PC-3 (cell line): ENCODE results near the gene MGA. TPM values are rescaled to one million over a fixed set of nuclear protein-coding genes. Genes with fewer than 3 reads are reported as not detected.

Experiments used
- ATAC-seq: fragments of 200-7000 bp; cut with Tn5 transposase; 2 replicates; pipeline ENCODE4 v1.9.1; 2020; ENCODE audit warnings: mild to moderate bottlenecking, moderate library complexity
- BruUV-seq: library from RNA; stranded (reverse); fragments of 400-500 nt; replicated peaks from 2 replicates; lab custom pipeline; 2021; lab: Mats Ljungman, UMichigan
- CTCF ChIA-PET: fragments of 300-600 bp; sonication (Branson Sonifier 250); formaldehyde crosslinking; loops from one replicate; lab custom pipeline; 2022; ENCODE audit warnings: antibody characterized with exemption; lab: Charles Lee
- POLR2A ChIA-PET: fragments of 300-600 bp; sonication (Branson Sonifier 250); formaldehyde crosslinking; loops from one replicate; lab custom pipeline; 2022; ENCODE audit warnings: antibody characterized with exemption; ENCODE audit not compliant: unreplicated experiment; lab: Charles Lee
- DNase-seq: peaks from one replicate; pipeline ENCODE4 v3.0.0-alpha.2; 2015
- H2AFZ ChIP-seq: fragments of 300-600 bp; sonication (generic); 2 replicates; pipeline ENCODE4 v1.6.0; 2016; ENCODE audit warnings: antibody characterized with exemption, low read length
- H3F3A ChIP-seq: fragments of 300-600 bp; sonication (generic); one replicate; pipeline ENCODE4 v1.6.0; 2017; ENCODE audit warnings: antibody characterized with exemption, low read length, control low read depth, mild to moderate bottlenecking; ENCODE audit not compliant: unreplicated experiment
- H3K27ac ChIP-seq: fragments of 300-600 bp; sonication (generic); 2 replicates; pipeline ENCODE4 v1.5.1; 2016; ENCODE audit warnings: mild to moderate bottlenecking, low read length
- H3K27me3 ChIP-seq: fragments of 300-600 bp; sonication (generic); 2 replicates; pipeline ENCODE4 v1.6.1; 2016; ENCODE audit warnings: low read length, mixed read lengths
- H3K36me3 ChIP-seq: fragments of 300-600 bp; sonication (generic); 2 replicates; pipeline ENCODE4 v1.6.1; 2016; ENCODE audit warnings: low read depth, mixed run types, low read length, mixed read lengths
- H3K4me1 ChIP-seq: fragments of 300-600 bp; sonication (generic); 2 replicates; pipeline ENCODE4 v1.5.1; 2016; ENCODE audit warnings: low read length; ENCODE audit not compliant: insufficient read depth
- H3K4me2 ChIP-seq: fragments of 300-600 bp; sonication (generic); 2 replicates; pipeline ENCODE4 v1.6.0; 2016; ENCODE audit warnings: low read length
- H3K4me3 ChIP-seq: fragments of 300-600 bp; sonication (generic); 2 replicates; pipeline ENCODE4 v1.5.1; 2016; ENCODE audit warnings: mild to moderate bottlenecking, low read length, mixed read lengths
- H3K79me2 ChIP-seq: fragments of 300-600 bp; sonication (generic); 2 replicates; pipeline ENCODE4 v1.6.1; 2017; ENCODE audit warnings: low read length, mixed read lengths
- H3K9ac ChIP-seq: fragments of 300-600 bp; sonication (generic); 2 replicates; pipeline ENCODE4 v1.6.0; 2016; ENCODE audit warnings: mild to moderate bottlenecking, low read length
- H3K9me2 ChIP-seq: fragments of 300-600 bp; sonication (generic); replicated peaks from 2 replicates; pipeline ENCODE4 v1.6.1; 2016; ENCODE audit warnings: mixed run types, low read length, mixed read lengths
- H3K9me3 ChIP-seq: fragments of 300-600 bp; sonication (generic); 2 replicates; pipeline ENCODE4 v1.6.1; 2016; ENCODE audit warnings: low read length, mixed read lengths
- H4K20me1 ChIP-seq: fragments of 300-600 bp; sonication (generic); 2 replicates; pipeline ENCODE4 v1.6.1; 2016; ENCODE audit warnings: low read length, mixed read lengths
- CTCF ChIP-seq: fragments of 300-600 bp; sonication (generic); conservative IDR thresholded peaks from 2 replicates; pipeline ENCODE4 v1.5.1; 2017; ENCODE audit warnings: antibody characterized with exemption, low read depth, mild to moderate bottlenecking, low read length
- EZH2 ChIP-seq: fragments of 300-600 bp; sonication (generic); IDR thresholded peaks from one replicate; pipeline ENCODE4 v1.6.1; 2017; ENCODE audit warnings: antibody characterized with exemption, mild to moderate bottlenecking, low read length; ENCODE audit not compliant: unreplicated experiment
- EZH2phosphoT487 ChIP-seq: fragments of 300-600 bp; sonication (generic); IDR thresholded peaks from 2 replicates; pipeline ENCODE4 v1.6.1; 2018; ENCODE audit warnings: mild to moderate bottlenecking, antibody characterized with exemption, low read length, borderline replicate concordance
- intact Hi-C: fragments of 100-400 bp; cut with micrococcal nuclease; formaldehyde crosslinking; loops from 2 replicates; pipeline ENCODE4 v1.9.0; 2023
- total RNA-seq: library from RNA; depleted of rRNA; stranded (reverse); fragments of >200 nt; gene quantifications from 2 replicates; pipeline ENCODE4 v1.2.3, GENCODE V29; 2014

The MGA gene
- total RNA-seq, 1 experiment from 2014 or later, result 21.2 TPM

GRCh38 chr15:41693757-41694156 lies 33.6 kb downstream of the MGA start:
- H3K9me3 ChIP-seq, result no peaks in the 10 kb centered on the region
- H3K79me2 ChIP-seq, result peaks cover 92% of the 10 kb centered on the region
- no peak for TF ChIP-seq EZH2phosphoT487
- intact Hi-C loops, result no loop called here
- H3F3A ChIP-seq, result peaks cover 4% of the 10 kb centered on the region
- H3K4me2 ChIP-seq, result no peak overlapping the region
- H3K9me2 ChIP-seq, result no peaks in the 10 kb centered on the region
- ATAC-seq, result no peak
- H3K4me3 ChIP-seq, result no peak overlapping the region
- H2AFZ ChIP-seq, result no peak overlapping the region
- ChIA-PET CTCF (no interaction called here), POLR2A (no interaction called here)
- H3K36me3 ChIP-seq, result peaks cover 7% of the 10 kb centered on the region; the same call in 1 of the 2 replicates
- no peak for DNase-seq
- H4K20me1 ChIP-seq, result peaks cover 4% of the 10 kb centered on the region; the same call in 1 of the 2 replicates
- no peak overlapping the region for H3K9ac ChIP-seq
- no peak overlapping the region for H3K27ac ChIP-seq
- no TSS peak for BruUV-seq
- no peaks in the 10 kb centered on the region for H3K27me3 ChIP-seq
- peaks cover 7% of the 10 kb centered on the region for H3K4me1 ChIP-seq

- DNase-seq (peak; percentile 68), ATAC-seq (peak; percentile 52)
These were observed 35.7 kb downstream of the MGA start for GRCh38 chr15:41695750-41696436.

GRCh38 chr15:41698779-41699178 lies 38.6 kb downstream of the MGA start:
- intact Hi-C loops, result loop anchor here (1.0 to 2.0 kb wide), 2 partner anchors 32 to 94 kb away; no protein-coding TSS in a partner anchor
- H2AFZ ChIP-seq, result no peak overlapping the region
- no TSS peak for BruUV-seq
- POLR2A ChIA-PET, result interaction anchor here (0.5 to 0.7 kb wide), 3 partner anchors 17 to 117 kb away, joined by 3 to 17 read pairs (median 5); no protein-coding TSS in a partner anchor
- H3K27ac ChIP-seq, result peak overlapping the region; percentile 68
- no peaks in the 10 kb centered on the region for H3K9me2 ChIP-seq
- DNase-seq (peak; percentile 89), ATAC-seq (peak; percentile 97)
- H4K20me1 ChIP-seq, result peaks cover 8% of the 10 kb centered on the region; the same call in 1 of the 2 replicates
- H3F3A ChIP-seq, result peaks cover 4% of the 10 kb centered on the region
- no peaks in the 10 kb centered on the region for H3K9me3 ChIP-seq
- H3K9ac ChIP-seq, result no peak overlapping the region
- H3K4me2 ChIP-seq, result peak overlapping the region; percentile 73
- H3K4me3 ChIP-seq, result peak overlapping the region; percentile 23; the same call in 1 of the 2 replicates
- TF ChIP-seq EZH2, result no peak
- no peak for TF ChIP-seq CTCF
- no peak for TF ChIP-seq EZH2phosphoT487
- peaks cover 13% of the 10 kb centered on the region; the same call in 1 of the 2 replicates for H3K36me3 ChIP-seq
- CTCF ChIA-PET, result interaction anchor here (0.6 to 1.1 kb wide), 8 partner anchors 75 to 793 kb away, joined by 3 to 10 read pairs (median 6); partner anchors contain the start of gene MAPKBP1
- H3K79me2 ChIP-seq, result peaks cover 88% of the 10 kb centered on the region
- no peaks in the 10 kb centered on the region for H3K27me3 ChIP-seq
- peaks cover 15% of the 10 kb centered on the region for H3K4me1 ChIP-seq

More at GRCh38 chr15:41695750-41696436, 35.7 kb downstream of the MGA start:
- no peaks in the 10 kb centered on the region for H3K9me2 ChIP-seq
- TF ChIP-seq EZH2phosphoT487, result no peak
- TF ChIP-seq CTCF, result peak; percentile 77
- intact Hi-C loops, result loop anchor here (1.0 kb wide), 2 partner anchors 76 to 115 kb away; no protein-coding TSS in a partner anchor
- peaks cover 8% of the 10 kb centered on the region; the same call in 1 of the 2 replicates for H4K20me1 ChIP-seq
- CTCF ChIA-PET, result interaction anchor here (0.5 to 1.2 kb wide), 7 partner anchors 72 to 209 kb away, joined by 3 to 12 read pairs (median 4); partner anchors contain the start of gene MAPKBP1
- H3K79me2 ChIP-seq, result peaks cover 88% of the 10 kb centered on the region
- BruUV-seq, result no TSS peak
- H3K4me3 ChIP-seq, result no peak overlapping the region
- H3K4me1 ChIP-seq, result peaks cover 15% of the 10 kb centered on the region
- H3K27ac ChIP-seq, result no peak overlapping the region
- H3F3A ChIP-seq, result peaks cover 4% of the 10 kb centered on the region
- H2AFZ ChIP-seq, result no peak overlapping the region
- H3K36me3 ChIP-seq, result peaks cover 13% of the 10 kb centered on the region; the same call in 1 of the 2 replicates
- POLR2A ChIA-PET, result interaction anchor here (0.6 kb wide), 1 partner anchor 231 kb away, joined by 7 read pairs; no protein-coding TSS in a partner anchor
- H3K9me3 ChIP-seq, result no peaks in the 10 kb centered on the region
- H3K4me2 ChIP-seq, result no peak overlapping the region
- H3K27me3 ChIP-seq, result no peaks in the 10 kb centered on the region
- no peak overlapping the region for H3K9ac ChIP-seq
